Left lung (tissue), 10 donors: ENCODE results near the gene MBP. TPM values are rescaled to one million over a fixed set of nuclear protein-coding genes. Genes with fewer than 3 reads are reported as not detected.

Source experiments
- ATAC-seq: fragments of 200-7000 bp; cut with Tn5 transposase; one replicate; pipeline ENCODE4 v1.9.1; 2020; ENCODE audit warnings: moderate library complexity
- DNase-seq, 4 donors: peaks; one replicate each; pipeline ENCODE4 v3.0.0-alpha.2; 2013 to 2020
- H3K27ac ChIP-seq, 2 donors: fragments of 200-600 bp; sonication (generic) in 1 of 2; one replicate each; pipeline versions ENCODE4 v1.5.0 to v1.8.0; 2020 to 2021
- H3K27me3 ChIP-seq, 2 donors: fragments of 200-600 bp; sonication (generic) in 1 of 2; one replicate each; pipeline versions ENCODE4 v1.5.0 to v1.8.0; 2020 to 2021
- H3K36me3 ChIP-seq, 2 donors: fragments of 200-600 bp; sonication (generic) in 1 of 2; one replicate each; pipeline versions ENCODE4 v1.5.0 to v1.8.0; 2020 to 2021
- H3K4me1 ChIP-seq, 2 donors: fragments of 200-600 bp; one replicate each; pipeline ENCODE4 v1.8.0; 2021
- H3K4me3 ChIP-seq, 2 donors: fragments of 200-600 bp; sonication (generic) in 1 of 2; one replicate each; pipeline versions ENCODE4 v1.5.0 to v1.8.0; 2020 to 2021; ENCODE audit warnings: mild to moderate bottlenecking in 1 of 2
- H3K9me3 ChIP-seq, 2 donors: fragments of 200-600 bp; sonication (generic) in 1 of 2; one replicate each; pipeline versions ENCODE4 v1.5.0 to v1.8.0; 2020 to 2021
- intact Hi-C, 2 donors: fragments of 100-400 bp; cut with DNase I; formaldehyde crosslinking; loops; one replicate each; pipeline versions ENCODE4 v1.11.2 to v1.14.2; 2022
- polyA plus RNA-seq, 6 donors: library from polyadenylated mRNA; unstranded; fragments of 120-200 nt; gene quantifications; one replicate each; pipeline ENCODE4 v1.2.1, GENCODE V29; 2013; ENCODE audit not compliant: insufficient read length in 6 of 6
- total RNA-seq, 2 donors: library from RNA; stranded (reverse); fragmentation: NEBNext Ultra II Directional; extraction: Animal tissue kit (Norgen Biotek cat#: 25700); gene quantifications; one replicate each; pipeline ENCODE4 v1.2.1, GENCODE V29; 2021
- TF ChIP-seq, protein P1 (sequence below), 2 donors: fragments of 200-600 bp; sonication (generic) in 1 of 2; IDR thresholded peaks; one replicate each; pipeline versions ENCODE4 v1.5.0 to v1.8.0; 2021; ENCODE audit warnings: antibody characterized with exemption in 2 of 2
- donor health status: DM: no; HTN: yes; CAD: no.
- donor health status: DM: no; HTN: no; CAD: no.

Gene MBP
- total and polyA plus RNA-seq, 8 donors = 8.8 to 56.7 (median 10.8) TPM

DNA sequence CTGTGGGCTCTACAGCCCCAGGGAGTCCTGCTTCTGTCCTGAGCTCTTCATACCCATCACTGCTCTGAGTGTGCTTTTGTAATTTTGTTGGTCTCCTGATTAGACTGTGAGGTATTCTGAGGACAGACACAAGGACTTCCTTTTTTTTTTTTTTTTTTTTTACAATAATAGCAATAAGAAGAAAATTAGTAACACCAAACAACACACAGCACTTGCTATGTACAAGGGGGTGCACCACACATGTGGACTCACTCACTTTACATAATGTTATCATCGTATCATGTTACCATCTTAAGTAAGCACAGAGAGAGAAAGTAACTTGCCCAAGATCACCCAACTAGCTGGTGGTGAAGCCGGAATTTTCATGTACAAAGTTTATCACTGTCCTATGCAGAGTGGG lies 34.6 kb downstream of the MBP start:
- peaks cover 12 to 88% of the 10 kb centered on the region in 2 donors for H3K4me1 ChIP-seq
- intact Hi-C loops = no loop called here
- H3K27me3 ChIP-seq = no peaks in the 10 kb centered on the region
- TF ChIP-seq, protein P1, sequence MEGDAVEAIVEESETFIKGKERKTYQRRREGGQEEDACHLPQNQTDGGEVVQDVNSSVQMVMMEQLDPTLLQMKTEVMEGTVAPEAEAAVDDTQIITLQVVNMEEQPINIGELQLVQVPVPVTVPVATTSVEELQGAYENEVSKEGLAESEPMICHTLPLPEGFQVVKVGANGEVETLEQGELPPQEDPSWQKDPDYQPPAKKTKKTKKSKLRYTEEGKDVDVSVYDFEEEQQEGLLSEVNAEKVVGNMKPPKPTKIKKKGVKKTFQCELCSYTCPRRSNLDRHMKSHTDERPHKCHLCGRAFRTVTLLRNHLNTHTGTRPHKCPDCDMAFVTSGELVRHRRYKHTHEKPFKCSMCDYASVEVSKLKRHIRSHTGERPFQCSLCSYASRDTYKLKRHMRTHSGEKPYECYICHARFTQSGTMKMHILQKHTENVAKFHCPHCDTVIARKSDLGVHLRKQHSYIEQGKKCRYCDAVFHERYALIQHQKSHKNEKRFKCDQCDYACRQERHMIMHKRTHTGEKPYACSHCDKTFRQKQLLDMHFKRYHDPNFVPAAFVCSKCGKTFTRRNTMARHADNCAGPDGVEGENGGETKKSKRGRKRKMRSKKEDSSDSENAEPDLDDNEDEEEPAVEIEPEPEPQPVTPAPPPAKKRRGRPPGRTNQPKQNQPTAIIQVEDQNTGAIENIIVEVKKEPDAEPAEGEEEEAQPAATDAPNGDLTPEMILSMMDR (IDR thresholded peaks at IDR 0.05) = no peak
- peak overlapping the region; percentile 1 to 80 for H3K27ac ChIP-seq
- DNase-seq (no peak), ATAC-seq (no peak)
- H3K9me3 ChIP-seq = no peaks in the 10 kb centered on the region
- no peak overlapping the region for H3K4me3 ChIP-seq
- H3K36me3 ChIP-seq = peaks cover 0 to 11% of the 10 kb centered on the region in 2 donors

DNA sequence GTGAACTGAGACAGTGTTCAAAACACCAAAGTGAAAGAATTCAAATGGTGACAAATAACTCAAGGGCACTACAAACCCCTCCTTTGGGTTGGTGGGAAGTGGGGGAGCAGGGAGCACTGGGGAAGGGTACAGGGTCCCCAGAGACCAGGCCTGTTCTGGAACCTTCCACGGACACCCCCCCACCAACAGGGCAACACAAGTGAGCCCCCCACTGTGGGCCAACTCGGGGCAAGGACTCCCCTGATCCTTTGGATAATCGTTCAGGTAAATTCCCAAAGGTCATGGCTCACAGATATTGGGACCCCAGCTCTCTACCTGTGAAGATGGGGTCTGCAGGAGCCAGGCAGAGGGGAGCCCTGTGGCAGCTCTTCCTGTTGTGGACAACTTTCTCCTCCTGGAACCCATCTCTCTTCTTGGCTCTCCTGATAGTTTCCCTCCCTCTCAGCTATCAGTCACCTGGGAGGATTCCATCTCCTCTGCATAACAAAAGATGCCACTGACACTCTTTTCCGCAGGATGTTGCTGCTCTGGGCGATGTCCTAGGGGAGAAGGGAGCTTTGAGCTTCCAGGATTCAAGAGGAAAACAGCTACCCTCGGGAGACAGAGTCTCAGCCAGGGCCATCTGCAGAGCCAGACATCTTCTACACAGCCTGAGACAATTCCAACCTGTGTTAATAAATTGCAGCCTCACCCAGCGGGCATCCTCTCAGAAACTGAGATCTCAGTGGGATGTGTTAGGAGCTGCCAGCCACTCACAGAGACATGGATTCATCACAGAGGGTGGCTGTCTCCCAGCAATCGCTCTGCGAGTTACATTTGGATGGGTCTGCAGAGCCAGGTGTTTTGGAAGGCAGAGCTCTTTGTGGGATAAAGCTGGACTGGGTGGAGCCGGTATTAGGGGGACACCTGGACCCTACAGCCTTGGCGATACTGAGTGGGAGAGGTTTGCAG lies 35.4 kb downstream of the MBP start:
- H3K4me1 ChIP-seq = peaks cover 12 to 80% of the 10 kb centered on the region in 2 donors
- ATAC-seq (no peak), DNase-seq (no peak)
- no peak overlapping the region for H3K4me3 ChIP-seq
- intact Hi-C loops = no loop called here
- peaks cover 0 to 12% of the 10 kb centered on the region in 2 donors for H3K36me3 ChIP-seq
- TF ChIP-seq, protein P1 (IDR thresholded peaks at IDR 0.05) = no peak
- H3K9me3 ChIP-seq = no peaks in the 10 kb centered on the region
- H3K27ac ChIP-seq = peak overlapping the region; percentile 1 to 80
- H3K27me3 ChIP-seq = no peaks in the 10 kb centered on the region

DNA sequence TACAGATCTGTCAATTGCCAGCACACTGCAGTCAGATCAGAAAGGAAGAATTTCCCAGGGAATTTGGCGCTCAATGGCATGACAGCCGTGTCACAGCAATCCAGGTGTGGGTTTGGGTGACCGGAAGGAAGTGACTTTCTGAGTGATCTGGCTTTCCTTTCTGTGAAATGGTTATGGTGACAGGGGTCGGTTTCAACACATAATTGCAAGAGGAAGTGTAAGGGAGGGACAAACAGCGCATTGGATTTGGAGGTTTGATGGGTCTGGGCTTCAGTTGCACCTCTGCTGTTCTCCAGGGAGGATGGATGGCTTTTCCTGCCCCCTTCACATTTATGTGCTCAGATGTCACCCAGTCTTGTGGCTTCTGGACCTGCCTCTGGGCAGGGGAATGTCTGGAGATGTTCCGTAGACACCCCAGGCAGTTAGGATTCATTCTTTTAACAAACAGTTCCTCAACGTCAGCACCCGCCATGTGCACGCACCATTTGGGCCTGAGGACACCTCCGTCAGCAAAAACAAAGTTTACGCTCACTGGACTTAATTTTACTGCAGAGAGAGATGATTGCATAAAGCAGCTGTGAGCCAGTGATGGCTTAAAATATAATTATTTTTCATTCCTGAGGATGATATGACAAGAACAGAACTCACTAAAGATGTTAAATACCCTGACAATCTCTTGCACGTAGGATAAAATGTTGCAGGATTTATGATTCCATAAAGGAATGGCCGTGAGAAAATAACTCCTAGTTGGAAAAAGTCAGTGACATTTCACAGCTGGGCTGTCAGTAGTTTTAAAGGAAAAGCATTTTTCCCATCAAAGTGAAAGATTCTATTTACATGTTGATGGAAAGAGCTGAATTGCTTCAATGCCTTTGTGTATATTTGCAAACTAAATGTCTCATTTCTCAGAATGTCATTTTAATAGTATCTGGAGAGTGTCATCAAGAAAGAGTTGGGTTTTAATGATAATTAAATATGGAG lies 36.9 kb downstream of the MBP start:
- Histone ChIP-seq H3K36me3 (peaks cover 0 to 12% of the 10 kb centered on the region in 2 donors), H3K27ac (peak overlapping the region in 1 of 2 donors; percentile 83), H3K4me1 (peaks cover under 1 to 69% of the 10 kb centered on the region in 2 donors), H3K4me3 (no peak overlapping the region), H3K9me3 (no peaks in the 10 kb centered on the region), H3K27me3 (no peaks in the 10 kb centered on the region)
- no peak for ATAC-seq
- DNase-seq = peak in 1 of 4 donors; percentile 66
- intact Hi-C loops = no loop called here
- TF ChIP-seq, protein P1 (IDR thresholded peaks at IDR 0.05) = no peak

DNA sequence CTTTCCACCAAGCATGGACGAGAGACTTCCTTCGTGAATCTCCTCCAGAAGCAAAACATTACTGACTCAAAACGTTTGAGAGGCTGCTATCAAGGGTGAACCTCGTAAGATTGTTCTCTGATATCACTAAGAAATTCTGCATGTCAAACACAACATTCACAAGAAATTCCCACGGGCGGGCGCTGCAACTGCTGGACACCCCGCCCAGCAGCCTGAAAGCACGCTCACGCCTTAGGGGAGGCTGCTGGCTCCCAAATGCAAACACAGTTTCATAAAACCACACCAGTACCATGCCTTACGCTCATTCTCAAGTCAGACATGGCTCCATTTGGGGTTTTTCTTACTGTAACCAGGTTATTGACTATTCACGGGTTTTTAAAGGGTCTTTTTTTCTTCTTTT lies 39.0 kb downstream of the MBP start:
- H3K27me3 ChIP-seq = no peaks in the 10 kb centered on the region
- intact Hi-C loops = no loop called here
- peaks cover 0 to 61% of the 10 kb centered on the region in 2 donors for H3K4me1 ChIP-seq
- no peak for DNase-seq
- peaks cover 0 to 12% of the 10 kb centered on the region in 2 donors for H3K36me3 ChIP-seq
- no peaks in the 10 kb centered on the region for H3K9me3 ChIP-seq
- ATAC-seq = no peak
- no peak overlapping the region for H3K27ac ChIP-seq
- no peak overlapping the region for H3K4me3 ChIP-seq
- TF ChIP-seq, protein P1 (IDR thresholded peaks at IDR 0.05) = no peak
